Type B pancreatic cell (in vitro differentiated cells): ENCODE measurements around the gene RPS16. TPM values are rescaled to one million over a fixed set of nuclear protein-coding genes. Genes with fewer than 3 reads are reported as not detected.

ENCODE experiments used
- DNase-seq: peaks from one replicate; pipeline ENCODE4 v3.0.0; 2021; ENCODE audit warnings: mixed read lengths; ENCODE audit not compliant: unreplicated experiment; ENCODE audit errors: extremely low spot score
- H3K27ac Mint-ChIP-seq: 2 replicates; pipeline ENCODE4 v1.8.0; 2021; ENCODE audit warnings: mild to moderate bottlenecking, mixed read lengths
- H3K27me3 Mint-ChIP-seq: 2 replicates; pipeline ENCODE4 v1.8.0; 2021; ENCODE audit warnings: mixed read lengths
- H3K36me3 Mint-ChIP-seq: 2 replicates; pipeline ENCODE4 v1.8.0; 2021; ENCODE audit warnings: mixed read lengths
- H3K4me1 Mint-ChIP-seq: one replicate; pipeline ENCODE4 v1.8.0; 2021; ENCODE audit warnings: mixed read lengths; ENCODE audit not compliant: unreplicated experiment
- H3K4me3 Mint-ChIP-seq: 2 replicates; pipeline ENCODE4 v1.8.0; 2021; ENCODE audit warnings: mild to moderate bottlenecking, mixed read lengths
- H3K9me3 Mint-ChIP-seq: 2 replicates; pipeline ENCODE4 v1.8.0; 2021; ENCODE audit warnings: mixed read lengths
- CTCF ChIP-seq: fragments of 200-600 bp; sonication (generic); conservative IDR thresholded peaks from 2 replicates; pipeline ENCODE4 v1.5.0; 2021; ENCODE audit warnings: antibody characterized with exemption, mild to moderate bottlenecking
- total RNA-seq: library from RNA; stranded (reverse); gene quantifications from 2 replicates; pipeline ENCODE4 v1.2.1, GENCODE V29; 2021; ENCODE audit warnings: low replicate concordance

The RPS16 gene
- total RNA-seq, 1 donor from 2014 or later = 2,175 TPM

DNA sequence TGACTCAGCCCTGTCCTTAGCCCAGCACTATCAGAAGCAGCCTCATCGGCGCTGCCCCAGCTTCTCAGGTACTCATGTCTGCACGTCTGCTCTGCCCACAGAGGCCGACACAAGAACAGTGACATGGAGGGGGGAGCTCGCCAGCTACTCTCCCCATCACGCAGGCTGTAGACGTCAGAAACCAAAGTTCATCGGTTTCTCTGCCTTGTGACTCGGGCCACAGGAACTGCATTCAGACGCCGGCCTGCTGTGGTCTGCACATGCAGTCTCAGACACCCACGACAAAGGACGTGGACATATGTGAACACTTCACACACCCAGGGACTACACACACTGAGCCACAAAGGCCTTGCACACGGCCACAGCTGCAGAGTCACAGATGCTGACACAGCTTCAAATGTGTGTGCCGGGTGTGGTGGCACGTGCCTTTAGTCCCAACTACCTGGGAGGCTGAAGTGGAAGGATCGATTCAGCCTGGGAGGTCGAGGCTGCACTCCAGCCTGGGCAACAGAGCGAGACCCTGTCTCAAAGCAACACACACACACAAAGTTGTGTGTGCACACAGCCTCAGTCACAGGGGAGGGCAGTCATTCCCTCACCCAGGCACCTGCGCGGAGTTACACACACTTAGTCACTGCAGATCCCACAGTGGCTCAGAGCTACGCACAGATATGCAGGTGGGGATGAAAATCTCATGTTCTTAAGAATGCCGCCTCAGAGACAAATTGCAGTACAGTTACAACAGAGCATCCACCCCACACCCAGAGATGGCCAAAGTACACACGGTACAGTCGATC, 34.0 kb downstream of the RPS16 start:
- no peaks in the 10 kb centered on the region for H3K27me3 Mint-ChIP-seq
- DNase-seq = no peak
- H3K36me3 Mint-ChIP-seq = no peaks in the 10 kb centered on the region
- H3K27ac Mint-ChIP-seq = peak overlapping the region; percentile 98
- TF ChIP-seq CTCF = no peak
- H3K4me3 Mint-ChIP-seq = peak overlapping the region; percentile 90
- no peaks in the 10 kb centered on the region for H3K9me3 Mint-ChIP-seq
- peaks cover 41% of the 10 kb centered on the region for H3K4me1 Mint-ChIP-seq

GRCh38 chr19:39401070-39401548, 34.6 kb downstream of the RPS16 start:
- H3K4me1 Mint-ChIP-seq = peaks cover 39% of the 10 kb centered on the region

DNA sequence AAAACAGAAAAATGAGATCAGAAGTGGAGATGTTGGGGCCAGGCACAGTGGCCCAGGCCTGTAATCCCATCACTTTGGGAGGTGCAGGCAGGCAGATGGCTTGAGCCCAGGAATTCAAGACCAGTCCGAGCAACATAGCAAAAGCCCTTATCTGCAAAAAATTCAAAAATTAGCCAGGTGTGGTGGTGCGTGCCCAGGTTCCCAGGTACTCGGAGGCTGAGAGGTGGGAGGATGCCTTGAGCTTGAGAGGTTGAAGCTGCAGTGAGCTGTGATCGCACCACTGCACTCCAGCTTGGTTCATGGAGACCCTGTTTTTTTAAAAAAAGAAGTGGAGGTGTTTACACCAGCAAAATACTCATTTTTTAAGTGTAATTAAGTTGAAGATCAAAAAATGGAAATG, 35.7 kb downstream of the RPS16 start:
- peak overlapping the region; percentile 86 for H3K27ac Mint-ChIP-seq
- peaks cover 37% of the 10 kb centered on the region for H3K4me1 Mint-ChIP-seq
- no peak for DNase-seq
- no peaks in the 10 kb centered on the region for H3K27me3 Mint-ChIP-seq
- H3K4me3 Mint-ChIP-seq = no peak overlapping the region
- no peaks in the 10 kb centered on the region for H3K9me3 Mint-ChIP-seq
- peaks cover 3% of the 10 kb centered on the region for H3K36me3 Mint-ChIP-seq
- TF ChIP-seq CTCF = no peak

More at GRCh38 chr19:39401070-39401548, 34.6 kb downstream of the RPS16 start:
- Mint-ChIP-seq H3K27me3 (no peaks in the 10 kb centered on the region), H3K36me3 (no peaks in the 10 kb centered on the region), H3K27ac (peak overlapping the region; percentile 98), H3K4me3 (peak overlapping the region; percentile 90), H3K9me3 (no peaks in the 10 kb centered on the region)
- no peak for DNase-seq
- TF ChIP-seq CTCF = no peak

DNA sequence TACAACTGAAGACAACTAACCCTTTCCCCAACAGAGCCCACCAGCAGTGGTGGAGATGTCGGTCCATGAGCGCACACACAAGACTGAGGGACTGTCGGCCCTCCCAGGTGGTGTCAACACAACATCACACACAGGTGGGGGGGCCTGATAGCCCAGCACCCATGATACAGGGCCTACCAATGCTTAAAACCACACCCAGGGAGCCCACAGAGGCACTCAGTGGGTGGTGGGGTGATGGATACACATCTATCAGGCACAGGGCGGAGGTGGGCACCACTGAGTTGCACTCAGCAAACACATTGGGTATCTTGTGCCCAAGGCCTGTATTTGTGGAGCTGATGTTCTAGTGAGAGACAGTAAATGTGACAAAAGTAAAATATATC, 36.1 kb downstream of the RPS16 start:
- Mint-ChIP-seq H3K36me3 (peaks cover 3% of the 10 kb centered on the region), H3K4me1 (peaks cover 37% of the 10 kb centered on the region), H3K27ac (peak overlapping the region; percentile 86), H3K27me3 (no peaks in the 10 kb centered on the region), H3K9me3 (no peaks in the 10 kb centered on the region), H3K4me3 (peak overlapping the region; percentile 19)
- TF ChIP-seq CTCF = no peak
- no peak for DNase-seq

GRCh38 chr19:39398297-39398864, 37.4 kb downstream of the RPS16 start:
- Mint-ChIP-seq H3K9me3 (no peaks in the 10 kb centered on the region), H3K27me3 (no peaks in the 10 kb centered on the region), H3K4me1 (peaks cover 33% of the 10 kb centered on the region), H3K27ac (peak overlapping the region; percentile 90), H3K4me3 (no peak overlapping the region), H3K36me3 (peaks cover 3% of the 10 kb centered on the region)
- TF ChIP-seq CTCF = no peak
- no peak for DNase-seq
